NCI-H1092 treated with DMSO at 0.1 percent for 48 hours (cell line): ENCODE measurements around the gene LCP1.
A peak's percentile ranks its signal among the peaks of the same experiment; 100 is the strongest.

Source experiments
- DNase-seq: peaks from one replicate; lab custom pipeline; 2025; lab: John Stamatoyannopoulos, UW

Gene LCP1

DNA sequence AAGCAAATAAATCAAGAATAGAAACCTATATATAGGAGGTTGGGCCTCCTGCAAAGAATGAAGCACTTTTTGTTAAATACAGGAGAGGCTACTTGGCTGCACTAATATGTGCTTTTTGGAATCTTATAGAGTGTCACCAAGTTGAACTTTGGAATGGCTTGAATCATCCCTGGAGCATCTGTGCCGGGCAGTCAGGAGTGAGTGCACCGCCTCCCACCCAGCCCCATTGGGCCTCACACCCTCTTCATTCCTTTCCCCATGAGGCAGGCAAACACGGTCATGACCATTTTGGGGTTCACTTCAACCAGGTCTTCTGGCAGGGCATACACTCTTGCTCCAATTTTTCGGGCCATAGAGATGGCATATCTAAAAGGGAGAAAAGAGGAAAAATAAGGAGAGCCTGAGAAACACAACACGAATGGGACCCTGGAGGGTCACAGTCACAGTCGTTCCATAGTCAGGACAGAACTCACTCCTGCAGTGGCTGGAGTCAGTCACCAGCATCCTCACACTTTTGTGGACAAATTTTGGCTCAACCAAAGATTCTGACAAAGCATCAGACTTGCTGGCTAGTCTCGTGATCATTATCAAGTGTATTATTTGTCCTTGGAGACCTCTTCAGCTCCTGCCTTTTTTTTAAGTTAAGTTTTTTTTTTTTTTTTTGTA lies 54.5 kb downstream of the LCP1 start:
- no peak for DNase-seq

DNA sequence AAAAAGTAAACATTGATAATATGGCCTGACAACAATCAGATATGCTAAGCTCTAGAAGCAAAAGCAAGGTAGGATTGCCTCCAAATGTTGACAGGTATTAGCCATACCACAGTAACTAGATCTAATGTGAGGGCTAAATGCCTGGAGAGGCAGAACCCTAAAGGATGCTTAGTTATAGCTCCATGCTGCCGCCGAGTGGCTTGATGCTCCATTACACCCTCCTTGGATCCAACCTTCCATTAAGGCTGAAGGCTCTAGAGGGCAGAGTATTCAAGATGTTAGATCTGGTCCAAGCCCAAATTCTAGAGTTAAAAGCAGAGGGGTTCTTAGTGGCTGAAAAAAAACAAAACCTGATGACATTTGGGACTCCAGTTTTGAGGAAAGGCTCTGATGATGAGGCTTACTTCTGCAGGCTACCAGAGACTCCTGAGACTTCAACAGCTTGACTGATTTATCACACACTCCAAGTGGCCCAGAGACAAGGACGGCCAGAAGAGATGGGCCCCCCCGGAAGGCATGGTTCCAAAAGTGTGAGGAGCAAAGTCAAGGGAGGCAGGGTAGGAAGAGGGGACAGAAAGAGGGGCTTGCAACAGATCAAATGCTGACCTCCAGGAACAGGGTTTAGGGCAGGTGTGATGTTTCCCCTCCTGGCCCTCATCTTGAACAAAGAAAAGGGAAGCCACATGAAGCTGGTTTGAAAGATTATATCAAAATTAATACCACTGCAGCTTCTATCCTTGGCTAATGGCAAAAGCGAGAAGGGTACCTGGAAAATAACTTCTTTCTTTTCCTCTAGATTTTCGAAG lies 55.2 kb downstream of the LCP1 start:
- peak; percentile 74 for DNase-seq

DNA sequence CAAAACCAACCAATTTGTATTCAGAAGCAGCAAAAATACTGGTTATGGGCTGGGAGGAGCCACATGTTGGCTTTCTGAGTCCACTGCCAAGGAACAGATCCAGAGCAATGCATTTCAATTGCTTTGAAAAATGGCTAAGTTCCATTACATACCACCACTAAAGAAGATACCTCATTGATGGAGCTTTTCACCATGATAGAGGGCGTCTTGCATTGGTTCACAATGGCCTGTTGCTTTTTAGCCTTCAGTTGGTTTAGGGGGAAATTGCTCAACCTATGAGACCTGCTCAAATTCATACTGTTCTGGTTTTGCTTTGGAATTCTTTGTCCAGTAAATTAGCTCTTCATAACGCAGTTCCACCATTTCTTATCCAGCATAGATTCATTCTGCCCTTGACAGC lies 55.9 kb downstream of the LCP1 start:
- DNase-seq, result no peak

DNA sequence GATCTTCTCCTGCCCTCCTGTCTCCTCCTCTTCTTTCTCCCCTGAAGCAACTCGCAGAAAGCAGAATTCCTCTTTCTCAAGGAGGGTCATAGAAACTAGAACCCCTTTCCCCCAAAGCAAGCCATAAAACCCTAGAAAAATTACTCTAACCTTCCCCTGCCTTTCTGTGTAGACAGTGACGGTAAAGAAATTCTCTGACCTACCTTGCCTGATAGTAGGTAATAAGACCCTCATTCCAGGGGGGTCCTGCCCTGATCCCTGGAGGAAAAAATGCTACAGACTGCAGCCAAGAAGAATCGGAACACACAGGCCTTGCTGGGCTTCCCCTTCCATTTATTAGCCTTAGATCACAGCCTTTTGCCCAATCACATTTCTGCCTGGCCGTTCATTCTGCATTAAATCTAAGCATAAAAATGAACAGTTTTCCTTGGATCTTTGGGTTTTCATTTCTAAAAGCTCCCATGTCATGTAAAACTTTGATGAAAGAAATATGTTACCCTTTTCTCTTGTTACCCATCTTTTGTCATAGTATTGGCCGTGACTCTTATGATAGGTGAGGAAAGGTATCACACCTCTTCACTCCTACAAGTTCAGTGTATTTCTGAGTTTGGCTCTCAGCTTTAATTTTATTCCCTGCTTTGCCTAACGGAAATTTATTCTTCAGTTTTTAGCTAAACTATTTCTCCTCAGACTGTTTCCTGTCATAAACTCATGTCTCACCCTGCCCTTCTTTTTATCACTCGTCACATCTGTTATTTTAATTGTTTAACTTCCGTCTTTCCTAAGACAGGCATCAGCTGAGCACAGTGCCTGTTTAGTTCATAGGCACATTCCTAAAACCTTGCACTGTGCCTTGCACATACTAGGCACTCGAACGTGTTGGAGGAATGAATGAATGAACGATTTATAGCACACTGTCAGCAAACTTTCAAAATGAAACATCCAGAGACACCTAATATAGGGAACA lies 56.7 kb downstream of the LCP1 start:
- DNase-seq, result no peak

DNA sequence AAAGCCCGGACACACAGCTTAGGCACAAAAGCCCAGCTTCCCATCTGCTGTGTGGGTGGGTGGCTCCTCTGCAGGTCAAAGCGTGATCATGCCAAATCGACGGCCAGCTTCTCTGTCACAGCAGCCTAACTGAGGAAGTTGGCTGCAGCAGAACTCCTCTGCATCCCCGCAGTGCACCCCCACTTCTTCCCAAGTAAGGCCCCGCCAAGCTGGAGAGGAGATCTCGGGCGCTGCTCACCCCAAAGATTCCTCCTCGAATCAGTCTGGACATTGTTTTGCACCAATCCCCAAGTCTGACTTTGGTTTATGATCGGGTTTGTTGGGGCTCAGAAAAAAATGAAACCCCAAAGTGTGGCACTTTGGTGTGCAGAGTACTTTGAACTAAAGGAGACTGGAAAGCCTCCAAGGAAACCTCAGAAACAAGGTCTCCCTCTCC lies 57.4 kb downstream of the LCP1 start:
- DNase-seq, result no peak

DNA sequence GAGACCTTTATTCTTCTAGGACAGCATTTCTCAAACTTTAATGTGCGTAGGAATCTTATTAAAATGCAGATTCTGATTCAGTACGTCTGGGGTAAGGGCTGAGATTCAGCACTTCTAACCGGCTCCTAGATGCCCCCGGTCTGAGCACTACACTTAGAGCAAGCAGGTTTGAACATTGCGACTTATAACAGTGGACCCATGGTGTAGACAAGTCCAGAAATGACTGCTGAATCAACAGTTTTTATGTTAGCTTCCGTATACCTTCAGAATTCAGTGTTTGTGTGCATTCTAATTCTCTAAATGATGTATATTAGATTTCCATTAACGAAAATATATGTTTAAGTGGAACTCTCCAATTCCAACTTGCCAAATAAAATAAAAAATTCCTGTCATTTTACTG lies 59.7 kb downstream of the LCP1 start:
- no peak for DNase-seq

DNA sequence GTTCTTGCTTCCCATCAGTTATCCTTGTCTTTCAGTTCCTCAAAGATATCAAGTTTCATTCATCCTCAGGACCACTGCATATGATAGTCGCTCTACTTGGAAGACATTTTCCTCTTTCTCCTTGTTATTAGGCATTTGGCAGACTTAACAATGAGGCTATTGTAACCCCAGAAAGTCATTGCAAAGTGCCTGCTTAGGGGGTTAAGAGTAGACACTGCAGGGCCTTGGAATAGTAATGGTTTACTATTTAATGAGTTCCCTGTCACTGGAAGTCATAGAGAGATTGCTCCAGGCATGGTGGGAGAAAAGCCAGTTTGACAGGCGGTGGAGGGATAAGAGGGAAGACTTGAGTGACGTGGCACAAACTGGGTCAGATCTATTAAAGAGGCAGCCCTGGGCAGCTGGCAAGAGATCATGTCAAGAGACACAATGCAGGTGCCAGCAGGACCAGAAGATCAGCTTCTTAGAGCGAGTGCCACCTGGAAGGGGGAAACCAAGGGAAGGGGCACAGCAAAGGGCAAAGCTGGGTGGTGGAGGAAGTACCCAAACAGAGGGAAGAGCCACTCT lies 60.3 kb downstream of the LCP1 start:
- DNase-seq, result no peak

DNA sequence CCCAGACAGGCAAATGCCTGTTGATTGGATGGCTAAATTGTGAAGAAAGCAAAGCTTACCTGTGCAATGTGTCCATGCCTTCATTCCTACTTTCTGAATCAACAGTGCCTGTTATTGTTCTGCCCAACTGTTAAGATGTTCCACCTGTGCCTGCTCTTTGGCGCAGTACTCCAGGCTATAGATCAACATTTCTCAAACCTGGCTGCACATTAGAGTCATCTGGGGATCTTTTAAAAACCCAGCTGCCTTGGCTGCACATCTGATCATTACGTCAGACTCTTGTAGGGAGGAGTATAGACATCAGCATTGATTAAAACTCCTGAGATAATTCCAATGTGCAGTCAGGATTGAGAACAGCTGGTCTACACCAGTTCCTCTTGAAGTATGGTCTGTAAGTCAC lies 60.9 kb downstream of the LCP1 start:
- DNase-seq, result no peak

DNA sequence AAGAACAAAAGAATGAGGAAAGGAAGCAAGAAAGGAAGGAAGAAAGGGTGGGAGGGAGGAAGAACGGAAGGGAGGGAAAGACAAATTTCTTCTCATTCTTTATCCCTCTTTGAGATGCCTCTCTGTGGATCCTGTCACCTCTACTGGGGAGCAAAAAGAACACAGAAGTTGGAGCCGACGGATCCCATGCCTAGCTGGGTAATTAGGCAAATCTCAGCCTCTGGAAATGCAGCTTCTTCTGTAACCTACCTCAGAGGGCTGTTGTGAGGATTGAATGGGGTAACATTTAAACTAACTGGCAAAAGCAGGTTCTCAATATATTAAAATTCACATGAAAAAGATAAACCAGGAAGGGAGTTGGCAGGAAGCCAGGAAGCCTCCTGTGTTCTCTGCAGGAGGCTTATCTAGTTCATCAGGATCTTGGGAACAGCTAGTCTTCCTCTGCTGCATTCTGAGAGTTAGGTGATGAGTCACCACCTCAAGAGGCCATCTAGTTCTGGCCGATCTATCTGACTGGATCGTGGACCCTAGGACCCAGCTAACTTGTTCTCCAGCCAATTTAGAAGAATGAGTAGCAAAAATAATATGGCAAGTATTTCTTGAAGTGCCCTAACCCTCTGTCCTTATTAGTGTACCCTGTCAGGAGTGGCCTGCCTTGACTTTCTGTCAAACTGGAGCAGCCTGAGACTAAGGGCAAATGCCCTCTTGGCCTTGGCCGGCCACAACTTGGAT lies 61.9 kb downstream of the LCP1 start:
- DNase-seq, result no peak

DNA sequence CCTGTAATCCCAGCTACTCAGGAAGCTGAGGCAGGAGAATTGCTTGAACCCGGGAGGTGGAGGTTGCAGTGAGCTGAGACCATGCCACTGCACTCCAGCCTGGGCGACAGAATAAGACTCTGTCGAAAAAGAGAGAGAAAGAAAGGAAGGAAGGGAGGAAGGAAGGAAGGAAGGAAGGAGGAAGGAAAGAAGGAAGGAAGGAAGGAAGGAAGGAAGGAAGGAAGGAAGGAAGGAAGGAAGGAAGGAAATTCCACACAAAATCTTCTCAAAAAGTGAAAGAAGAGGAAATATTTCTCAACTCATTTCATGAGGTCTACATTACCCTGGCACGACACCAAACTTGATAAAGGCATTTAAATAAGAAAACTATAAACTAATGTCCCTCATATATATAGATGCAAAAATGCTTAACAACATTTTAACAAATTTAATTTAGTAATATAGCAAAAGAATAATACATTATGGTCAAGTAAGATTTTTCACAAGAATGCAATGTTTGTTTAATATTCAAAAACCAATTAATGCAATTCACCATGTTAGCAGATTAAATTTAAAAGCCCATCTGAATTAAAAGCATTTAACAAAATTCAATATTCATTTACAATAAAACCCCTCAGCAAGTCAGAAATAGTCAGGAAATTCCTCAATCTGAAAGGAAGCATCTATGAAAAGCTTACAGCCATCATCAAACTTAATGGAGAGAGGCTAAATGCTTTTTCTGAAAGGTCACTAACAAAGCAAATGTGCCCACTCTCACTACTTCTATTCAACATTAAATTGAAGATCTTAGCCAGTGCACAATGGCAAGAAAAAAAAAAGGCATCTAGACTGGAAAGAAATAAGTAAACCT lies 65.1 kb downstream of the LCP1 start:
- DNase-seq, result no peak

DNA sequence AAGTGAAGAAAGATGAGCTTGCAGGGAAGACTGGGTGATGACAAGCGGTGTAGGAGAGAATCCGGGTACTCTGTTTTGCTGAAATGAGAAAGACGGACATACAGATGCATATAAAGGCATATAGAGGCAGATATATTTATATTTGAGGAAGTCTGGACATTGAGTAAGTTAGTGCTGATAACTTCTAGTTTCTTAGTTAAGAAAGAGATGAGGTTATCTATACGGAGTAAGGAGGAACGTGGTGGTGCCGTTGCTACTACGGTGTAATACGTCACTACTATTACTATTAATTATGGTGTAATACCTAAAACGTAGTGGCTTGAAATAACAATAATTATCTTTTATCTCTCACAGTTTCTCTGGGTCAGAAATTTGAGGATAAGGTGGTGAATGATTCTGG lies 67.4 kb downstream of the LCP1 start:
- no peak for DNase-seq

DNA sequence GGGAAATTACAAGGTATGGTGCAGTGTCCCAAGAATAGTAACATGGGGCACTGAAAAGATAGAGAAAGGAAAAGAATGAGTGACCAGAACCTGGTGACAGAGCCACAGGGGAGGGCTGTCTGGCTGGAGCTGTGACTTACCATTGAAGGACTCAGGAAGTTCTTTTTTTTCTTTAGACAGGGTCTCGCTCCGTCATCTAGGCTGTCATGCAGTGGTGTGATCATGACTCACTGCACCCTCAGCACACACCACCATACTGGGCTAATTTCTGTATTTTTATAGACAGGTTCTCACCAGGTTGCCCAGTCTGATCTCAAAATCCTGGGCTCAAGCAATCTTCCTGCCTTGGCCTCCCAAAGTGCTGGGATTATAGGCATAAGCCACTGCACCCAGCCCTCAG lies 68.4 kb downstream of the LCP1 start:
- DNase-seq, result no peak

DNA sequence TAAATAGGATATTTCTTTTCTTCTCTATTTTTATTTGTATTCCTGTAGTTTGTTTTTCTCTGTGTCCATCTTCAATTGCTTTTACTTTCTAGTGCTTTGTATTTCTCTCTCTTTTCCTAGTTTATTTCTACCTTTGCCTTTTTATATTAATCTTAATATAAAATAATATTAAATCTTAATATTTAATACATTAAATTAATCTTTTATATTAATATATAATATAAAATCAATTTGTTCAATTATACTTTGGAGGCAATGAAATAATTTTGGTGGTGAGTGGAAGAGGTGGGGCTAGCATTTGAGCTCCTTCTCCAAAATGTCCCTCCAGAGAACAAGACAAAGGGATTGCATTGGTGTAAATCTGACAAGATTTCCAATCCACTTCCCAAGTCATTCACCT lies 70.8 kb downstream of the LCP1 start:
- DNase-seq, result no peak

DNA sequence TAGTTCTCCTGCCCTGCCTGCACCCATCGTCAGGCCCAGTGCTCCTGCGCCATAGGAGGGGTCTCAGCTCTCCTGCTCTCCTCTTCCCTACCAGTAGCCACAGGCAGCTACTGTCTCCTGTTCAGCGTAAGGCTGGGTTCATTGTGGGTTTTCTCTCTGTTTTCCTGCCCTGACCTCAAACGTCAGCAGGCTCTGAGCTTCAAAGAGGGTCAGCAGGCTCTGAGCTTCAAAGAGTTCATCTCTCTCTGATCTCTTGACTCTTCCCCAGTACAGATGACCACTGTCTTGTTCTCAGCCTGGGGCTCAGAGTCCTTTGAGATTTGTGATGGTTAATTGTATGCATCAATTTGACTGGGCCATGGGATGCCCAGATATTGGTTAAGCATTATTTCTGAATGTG lies 72.5 kb downstream of the LCP1 start:
- DNase-seq, result no peak

DNA sequence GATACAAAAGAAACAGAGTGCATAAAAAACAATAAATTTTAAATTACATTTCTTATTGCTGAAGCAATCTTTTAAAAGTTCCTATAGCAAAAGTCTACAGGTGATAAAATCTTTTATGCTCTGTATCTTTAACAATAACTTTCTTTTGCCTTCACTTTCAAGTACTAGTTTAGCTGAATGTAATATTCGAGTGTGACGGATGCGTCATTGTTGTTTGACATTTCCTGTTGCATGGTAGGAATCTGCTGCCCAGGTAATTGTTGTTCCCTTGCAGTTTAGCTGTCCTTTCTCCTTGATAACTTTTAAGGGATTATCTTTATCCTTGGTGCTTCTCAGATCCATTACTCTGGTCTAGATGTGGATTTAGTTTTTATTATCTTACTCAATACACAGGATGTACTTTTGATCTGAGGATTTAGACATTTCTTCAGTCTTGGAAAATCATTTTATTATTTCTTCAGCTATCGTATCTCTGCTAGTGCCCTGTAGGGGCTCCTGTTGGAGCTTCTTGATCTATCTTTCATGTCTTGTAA lies 75.1 kb downstream of the LCP1 start:
- no peak for DNase-seq

DNA sequence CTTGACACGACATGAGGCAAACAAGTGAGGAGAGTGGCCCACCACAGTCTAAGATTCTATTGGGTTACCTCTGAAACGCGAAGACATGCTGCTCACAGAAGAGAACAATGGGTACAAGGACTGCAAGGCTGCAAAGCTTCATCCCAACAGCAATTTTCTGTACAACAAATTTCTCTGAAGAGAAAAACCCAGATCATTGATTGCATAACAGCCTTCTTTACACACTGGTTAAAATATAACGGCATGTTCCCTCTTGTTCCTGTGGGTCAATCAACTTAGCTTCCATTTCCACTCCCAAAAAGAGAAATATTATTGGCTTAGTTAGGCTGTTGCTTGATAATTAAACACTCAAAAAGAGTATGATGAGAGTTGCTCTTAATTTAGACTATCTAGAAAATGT lies 77.1 kb downstream of the LCP1 start, which contains the start of gene CPB2:
Gene CPB2 (minus strand): TSS at position 166 of the 400 bp plus-strand sequence. CDS start 24 bp downstream, at position 142.
- no peak for DNase-seq

DNA sequence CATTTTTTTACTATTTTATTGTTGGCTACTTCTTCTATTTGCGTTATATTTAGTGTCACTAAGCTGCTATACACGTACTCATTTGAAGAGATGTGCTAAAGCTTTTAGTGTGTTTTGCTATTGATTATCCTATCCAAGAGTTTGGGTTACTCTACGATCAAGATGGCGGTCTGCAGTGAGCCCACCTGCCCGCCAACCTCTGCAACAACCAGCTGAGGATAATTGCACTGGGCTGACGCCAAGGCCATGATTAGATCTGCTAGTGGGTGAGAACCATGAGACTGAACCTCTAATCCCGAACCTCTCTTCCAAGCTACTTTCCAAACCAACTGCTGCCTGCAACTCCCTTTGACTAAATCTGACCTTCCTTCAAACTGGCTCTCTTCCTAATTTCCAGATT lies 78.9 kb downstream of the LCP1 start:
- no peak for DNase-seq

DNA sequence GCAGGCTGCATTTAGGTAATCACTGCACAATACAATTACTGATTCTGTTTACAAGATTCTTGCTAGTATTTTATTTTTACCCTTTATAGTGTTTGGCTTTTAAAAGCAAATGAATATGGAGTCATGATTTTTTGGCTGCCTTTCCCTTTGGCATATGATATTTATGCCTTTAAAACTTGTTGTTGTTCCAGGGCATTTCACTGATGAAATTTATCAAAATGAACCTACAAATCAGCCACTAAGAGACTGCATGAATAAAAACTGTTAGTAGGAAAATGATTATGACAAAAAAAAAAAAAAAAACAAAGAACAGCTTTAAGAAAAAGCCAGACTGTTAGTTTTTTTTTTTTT lies 79.7 kb downstream of the LCP1 start:
- no peak for DNase-seq

DNA sequence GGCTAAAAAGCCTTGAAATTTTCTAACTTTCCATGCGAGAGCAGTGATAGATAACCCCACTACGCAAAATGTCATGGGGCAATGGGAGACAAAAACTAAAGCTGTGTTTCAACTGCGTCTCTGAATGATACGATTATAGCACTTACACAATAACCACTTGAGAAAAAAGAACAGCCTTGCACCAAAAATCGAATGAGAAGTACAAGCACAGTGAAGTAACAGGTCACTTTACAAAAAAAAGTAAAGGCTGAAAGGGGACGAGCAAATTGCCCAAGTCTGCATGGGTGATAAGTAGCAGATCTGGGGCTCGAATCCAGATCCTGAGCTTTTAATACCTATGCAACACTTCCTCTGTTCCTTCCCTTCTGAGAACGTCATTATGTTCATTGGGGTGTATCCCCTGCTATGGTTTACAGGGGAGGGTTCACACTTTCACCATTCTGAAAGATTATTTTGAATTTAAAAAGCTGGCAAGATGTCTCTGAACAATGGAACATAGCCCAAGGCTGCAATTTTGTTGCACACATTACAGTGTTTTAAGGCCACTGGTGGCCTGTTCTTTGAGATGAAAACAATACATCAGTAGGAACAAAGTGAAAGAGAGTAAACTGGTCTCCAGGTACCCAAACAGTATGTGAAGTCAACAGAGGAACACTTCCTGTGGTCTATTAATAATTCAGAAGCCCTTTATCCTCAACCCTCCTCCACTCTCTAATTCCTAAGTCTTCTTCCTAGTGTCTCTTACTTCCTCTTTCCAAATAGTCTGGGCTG lies 80.3 kb downstream of the LCP1 start:
- no peak for DNase-seq

DNA sequence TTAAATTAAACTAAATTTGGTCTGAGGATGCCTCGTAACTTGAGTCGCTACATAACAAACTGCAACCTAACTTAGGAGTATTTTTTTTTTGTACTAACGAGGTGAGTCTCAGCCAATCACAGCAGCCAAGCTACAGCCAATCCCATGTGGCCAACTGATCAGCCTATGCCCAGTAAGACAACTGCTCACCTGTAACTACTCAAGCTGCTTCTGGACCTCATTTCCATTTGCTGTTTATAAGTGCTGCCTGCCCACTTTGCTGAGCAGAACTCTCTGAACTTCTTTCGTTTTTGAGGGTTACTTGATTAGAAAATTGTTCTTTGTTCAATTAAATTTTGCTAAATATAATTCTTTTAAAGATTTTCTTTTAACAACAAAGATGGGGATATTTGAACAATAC lies 81.0 kb downstream of the LCP1 start:
- no peak for DNase-seq
